ENCODE data around the gene PCNT.

Gene PCNT

GRCh38 chr21:46471514-46471913, 147.6 kb downstream of the PCNT start:
- no peak for TF ChIP-seq ARNT (IDR thresholded peaks at IDR 0.05)
- TF ChIP-seq CTBP1 (IDR thresholded peaks at IDR 0.05; ENCODE audit: borderline replicate concordance): no peak
- no peak for TF ChIP-seq FOXA1 (IDR thresholded peaks at IDR 0.05)
- TF ChIP-seq FOXM1 (IDR thresholded peaks at IDR 0.05; ENCODE audit: borderline replicate concordance): no peak
- TF ChIP-seq BHLHE40 (IDR thresholded peaks at IDR 0.05; ENCODE audit: borderline replicate concordance): no peak
- TF ChIP-seq L3MBTL2 (conservative IDR thresholded peaks at IDR 0.05): no peak
- TF ChIP-seq FOXK2 (IDR thresholded peaks at IDR 0.05): no peak
- TF ChIP-seq ZNF384 (IDR thresholded peaks at IDR 0.05): no peak
- TF ChIP-seq NFRKB (IDR thresholded peaks at IDR 0.05): no peak
- no peak for TF ChIP-seq SP1 (IDR thresholded peaks at IDR 0.05)
- no peak for TF ChIP-seq SUZ12 (IDR thresholded peaks at IDR 0.05)
- TF ChIP-seq HDGF (IDR thresholded peaks at IDR 0.05; ENCODE audit: borderline replicate concordance): no peak
- TF ChIP-seq ELF4 (IDR thresholded peaks at IDR 0.05): no peak
- TF ChIP-seq TARDBP (IDR thresholded peaks at IDR 0.05): no peak
- no peak for TF ChIP-seq LEF1 (IDR thresholded peaks at IDR 0.05; ENCODE audit: borderline replicate concordance)
- TF ChIP-seq, protein P1, sequence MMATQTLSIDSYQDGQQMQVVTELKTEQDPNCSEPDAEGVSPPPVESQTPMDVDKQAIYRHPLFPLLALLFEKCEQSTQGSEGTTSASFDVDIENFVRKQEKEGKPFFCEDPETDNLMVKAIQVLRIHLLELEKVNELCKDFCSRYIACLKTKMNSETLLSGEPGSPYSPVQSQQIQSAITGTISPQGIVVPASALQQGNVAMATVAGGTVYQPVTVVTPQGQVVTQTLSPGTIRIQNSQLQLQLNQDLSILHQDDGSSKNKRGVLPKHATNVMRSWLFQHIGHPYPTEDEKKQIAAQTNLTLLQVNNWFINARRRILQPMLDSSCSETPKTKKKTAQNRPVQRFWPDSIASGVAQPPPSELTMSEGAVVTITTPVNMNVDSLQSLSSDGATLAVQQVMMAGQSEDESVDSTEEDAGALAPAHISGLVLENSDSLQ (IDR thresholded peaks at IDR 0.05): no peak
- ChIA-PET CTCF (no interaction called here), POLR2A (interaction anchor here (2.0 kb wide), 1 partner anchor 10 kb away, joined by 4 read pairs; no protein-coding TSS in a partner anchor)
- DNase-seq (ENCODE audit: extremely low spot score): no peak

DNA sequence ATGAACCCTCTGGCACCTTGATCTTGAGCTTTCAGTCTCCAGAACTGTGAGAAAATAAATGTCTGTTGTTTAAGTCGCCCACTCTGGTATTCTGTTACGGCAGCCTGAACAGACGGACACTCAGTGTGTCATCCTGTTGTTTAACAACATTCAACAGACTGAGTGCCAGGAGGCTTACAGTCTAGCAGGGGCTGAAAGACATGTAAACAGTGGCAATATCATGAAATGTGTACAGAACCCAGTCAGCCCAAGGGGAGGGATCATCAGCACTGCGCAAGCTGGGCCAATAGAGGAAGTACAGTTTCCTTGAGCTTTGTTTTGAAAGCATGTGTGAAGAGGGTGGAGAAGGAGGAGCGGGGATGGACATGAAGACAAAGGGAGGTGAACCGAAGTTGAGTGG, 148.3 kb downstream of the PCNT start:
- no peak for DNase-seq (ENCODE audit: extremely low spot score)
- CTCF ChIA-PET: no interaction called here
- POLR2A ChIA-PET: interaction anchor here (2.0 kb wide), 1 partner anchor 9 kb away, joined by 4 read pairs; no protein-coding TSS in a partner anchor
- TF ChIP-seq BHLHE40 (IDR thresholded peaks at IDR 0.05; ENCODE audit: borderline replicate concordance) (no peak), TARDBP (IDR thresholded peaks at IDR 0.05) (no peak), NFRKB (IDR thresholded peaks at IDR 0.05) (no peak), ELF4 (IDR thresholded peaks at IDR 0.05) (no peak), ZNF384 (IDR thresholded peaks at IDR 0.05) (no peak), FOXK2 (IDR thresholded peaks at IDR 0.05) (no peak), HDGF (IDR thresholded peaks at IDR 0.05; ENCODE audit: borderline replicate concordance) (no peak), L3MBTL2 (conservative IDR thresholded peaks at IDR 0.05) (no peak), FOXM1 (IDR thresholded peaks at IDR 0.05; ENCODE audit: borderline replicate concordance) (no peak), FOXA1 (IDR thresholded peaks at IDR 0.05) (no peak), SP1 (IDR thresholded peaks at IDR 0.05) (no peak), ARNT (IDR thresholded peaks at IDR 0.05) (no peak), SUZ12 (IDR thresholded peaks at IDR 0.05) (no peak)
- TF ChIP-seq, protein P1 (IDR thresholded peaks at IDR 0.05): no peak

GRCh38 chr21:46474382-46474781, 150.4 kb downstream of the PCNT start:
- ChIA-PET POLR2A (no interaction called here), CTCF (no interaction called here)
- no peak for DNase-seq (ENCODE audit: extremely low spot score)
- TF ChIP-seq CTBP1 (IDR thresholded peaks at IDR 0.05; ENCODE audit: borderline replicate concordance): no peak
- TF ChIP-seq BHLHE40 (IDR thresholded peaks at IDR 0.05; ENCODE audit: borderline replicate concordance): no peak
- no peak for TF ChIP-seq SP1 (IDR thresholded peaks at IDR 0.05)
- no peak for TF ChIP-seq LEF1 (IDR thresholded peaks at IDR 0.05; ENCODE audit: borderline replicate concordance)
- no peak for TF ChIP-seq FOXM1 (IDR thresholded peaks at IDR 0.05; ENCODE audit: borderline replicate concordance)
- TF ChIP-seq NFRKB (IDR thresholded peaks at IDR 0.05): no peak

DNA sequence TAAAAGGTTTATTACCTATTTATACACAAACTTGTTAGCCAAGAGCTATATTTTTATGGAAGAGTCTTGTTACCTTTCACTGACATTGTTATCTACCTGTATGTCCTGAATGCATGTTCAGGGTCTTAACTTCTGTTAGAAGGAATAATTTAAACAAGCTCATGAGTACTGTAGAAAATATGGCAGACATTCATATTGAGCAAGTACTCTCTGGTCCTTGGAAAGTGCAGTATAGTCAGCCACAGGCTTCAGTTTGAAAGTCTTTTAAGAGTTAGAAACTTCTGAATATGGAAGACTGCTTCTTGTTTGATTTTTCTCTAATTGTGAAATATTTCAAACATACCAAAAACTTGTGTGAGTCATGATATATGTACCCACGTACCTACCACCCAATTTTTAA, 151.3 kb downstream of the PCNT start:
- CTCF ChIA-PET: no interaction called here
- no peak for DNase-seq (ENCODE audit: extremely low spot score)
- TF ChIP-seq, protein P1 (IDR thresholded peaks at IDR 0.05): no peak
- TF ChIP-seq CTBP1 (IDR thresholded peaks at IDR 0.05; ENCODE audit: borderline replicate concordance) (no peak), FOXA1 (IDR thresholded peaks at IDR 0.05) (no peak), NFRKB (IDR thresholded peaks at IDR 0.05) (no peak), TARDBP (IDR thresholded peaks at IDR 0.05) (no peak), SP1 (IDR thresholded peaks at IDR 0.05) (no peak), BHLHE40 (IDR thresholded peaks at IDR 0.05; ENCODE audit: borderline replicate concordance) (no peak), L3MBTL2 (conservative IDR thresholded peaks at IDR 0.05) (no peak), ARNT (IDR thresholded peaks at IDR 0.05) (no peak), SUZ12 (IDR thresholded peaks at IDR 0.05) (no peak), FOXM1 (IDR thresholded peaks at IDR 0.05; ENCODE audit: borderline replicate concordance) (no peak), FOXK2 (IDR thresholded peaks at IDR 0.05) (no peak), HDGF (IDR thresholded peaks at IDR 0.05; ENCODE audit: borderline replicate concordance) (no peak), LEF1 (IDR thresholded peaks at IDR 0.05; ENCODE audit: borderline replicate concordance) (no peak), ZNF384 (IDR thresholded peaks at IDR 0.05) (no peak), ELF4 (IDR thresholded peaks at IDR 0.05) (no peak)
- POLR2A ChIA-PET: no interaction called here

GRCh38 chr21:46477765-46478164, 153.8 kb downstream of the PCNT start:
- ChIA-PET POLR2A (no interaction called here), CTCF (no interaction called here)
- TF ChIP-seq CTBP1 (IDR thresholded peaks at IDR 0.05; ENCODE audit: borderline replicate concordance) (no peak), SP1 (IDR thresholded peaks at IDR 0.05) (no peak), FOXA1 (IDR thresholded peaks at IDR 0.05) (no peak)
- TF ChIP-seq, protein P1 (IDR thresholded peaks at IDR 0.05): no peak
- no peak for DNase-seq (ENCODE audit: extremely low spot score)

DNA sequence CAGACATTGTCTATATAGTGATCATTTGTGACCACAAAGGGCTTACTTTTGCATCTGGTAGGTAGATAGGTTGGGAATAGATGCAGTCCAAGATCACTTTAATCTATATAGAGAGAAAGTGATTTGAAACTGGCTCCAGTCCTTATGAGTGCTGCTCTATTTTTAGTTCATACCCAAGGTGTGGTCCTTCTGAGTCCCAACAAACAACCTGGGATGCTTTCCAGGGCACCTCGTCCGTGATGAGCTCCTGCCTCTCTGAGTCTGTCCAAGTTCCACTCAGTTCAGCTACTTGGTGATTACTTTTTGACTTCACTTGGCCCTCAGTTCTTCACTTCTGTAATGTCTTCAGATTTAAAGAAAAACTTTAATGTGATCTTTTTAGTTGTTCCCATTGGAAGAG, 155.0 kb downstream of the PCNT start:
- DNase-seq (ENCODE audit: extremely low spot score): no peak
- CTCF ChIA-PET: no interaction called here
- TF ChIP-seq BHLHE40 (IDR thresholded peaks at IDR 0.05; ENCODE audit: borderline replicate concordance) (no peak), L3MBTL2 (conservative IDR thresholded peaks at IDR 0.05) (no peak), HDGF (IDR thresholded peaks at IDR 0.05; ENCODE audit: borderline replicate concordance) (no peak), FOXK2 (IDR thresholded peaks at IDR 0.05) (no peak), SP1 (IDR thresholded peaks at IDR 0.05) (no peak), ELF4 (IDR thresholded peaks at IDR 0.05) (no peak)
- TF ChIP-seq, protein P1 (IDR thresholded peaks at IDR 0.05): no peak
- POLR2A ChIA-PET: no interaction called here
